ENCODE data around the gene TTC12. TPM values are rescaled to one million over a fixed set of nuclear protein-coding genes. Genes with fewer than 3 reads are reported as not detected.

The TTC12 gene
- polyA plus RNA-seq, 1 donor (not counting 4 experiments of a cell fraction or from before 2014, with no cell fraction given), result 27.3 TPM

- H3K27ac ChIP-seq (ENCODE audit: control insufficient read depth, insufficient read depth, low read length), result no peak overlapping the region
- dilution Hi-C loops (cut with MboI; ENCODE audit: extremely low pct_ligation_motif_present, low sequenced_read_pairs), result no loop called here
These were observed 46.9 kb upstream of the TTC12 start for GRCh38 chr11:113267493-113267892.

GRCh38 chr11:113269096-113269495 lies 45.3 kb upstream of the TTC12 start:
- no peaks in the 10 kb centered on the region for H3K9me3 ChIP-seq (ENCODE audit: control insufficient read depth, low read depth, low read length)
- no peaks in the 10 kb centered on the region for H4K20me1 ChIP-seq (ENCODE audit: control insufficient read depth, extremely low read depth, insufficient read depth, low read length)
- H3K9me1 ChIP-seq (ENCODE audit: control insufficient read depth, extremely low read depth, insufficient read depth, low read length), result no peaks in the 10 kb centered on the region
- TF ChIP-seq, protein P1, sequence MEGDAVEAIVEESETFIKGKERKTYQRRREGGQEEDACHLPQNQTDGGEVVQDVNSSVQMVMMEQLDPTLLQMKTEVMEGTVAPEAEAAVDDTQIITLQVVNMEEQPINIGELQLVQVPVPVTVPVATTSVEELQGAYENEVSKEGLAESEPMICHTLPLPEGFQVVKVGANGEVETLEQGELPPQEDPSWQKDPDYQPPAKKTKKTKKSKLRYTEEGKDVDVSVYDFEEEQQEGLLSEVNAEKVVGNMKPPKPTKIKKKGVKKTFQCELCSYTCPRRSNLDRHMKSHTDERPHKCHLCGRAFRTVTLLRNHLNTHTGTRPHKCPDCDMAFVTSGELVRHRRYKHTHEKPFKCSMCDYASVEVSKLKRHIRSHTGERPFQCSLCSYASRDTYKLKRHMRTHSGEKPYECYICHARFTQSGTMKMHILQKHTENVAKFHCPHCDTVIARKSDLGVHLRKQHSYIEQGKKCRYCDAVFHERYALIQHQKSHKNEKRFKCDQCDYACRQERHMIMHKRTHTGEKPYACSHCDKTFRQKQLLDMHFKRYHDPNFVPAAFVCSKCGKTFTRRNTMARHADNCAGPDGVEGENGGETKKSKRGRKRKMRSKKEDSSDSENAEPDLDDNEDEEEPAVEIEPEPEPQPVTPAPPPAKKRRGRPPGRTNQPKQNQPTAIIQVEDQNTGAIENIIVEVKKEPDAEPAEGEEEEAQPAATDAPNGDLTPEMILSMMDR (optimal IDR thresholded peaks at IDR 0.05 in 1 of 3, IDR thresholded peaks at IDR 0.05 in 1 of 3, conservative IDR thresholded peaks at IDR 0.05 in 1 of 3; ENCODE audit: extremely low read depth in 1 of 3, insufficient read depth in 2 of 3, low read length in 3 of 3), result no peak
- no peak for TF ChIP-seq EZH2 (IDR thresholded peaks at IDR 0.05; ENCODE audit: low read length)
- H3K27me3 ChIP-seq (ENCODE audit: control insufficient read depth, extremely low read depth, insufficient read depth, low read length), result no peaks in the 10 kb centered on the region
- FAIRE-seq (no peak), DNase-seq (ENCODE audit: low read depth, low spot score) (no peak)
- no peak overlapping the region for H3K4me3 ChIP-seq (ENCODE audit: control insufficient read depth in 2 of 3, extremely low read depth in 1 of 3, insufficient read depth in 2 of 3, low read depth in 1 of 3, low read length in 3 of 3)
- no peaks in the 10 kb centered on the region for H3K36me3 ChIP-seq (ENCODE audit: control insufficient read depth in 2 of 2, extremely low read depth in 1 of 2, insufficient read depth in 2 of 2, low read length in 2 of 2)
- dilution Hi-C loops (cut with MboI; ENCODE audit: extremely low pct_ligation_motif_present, low sequenced_read_pairs), result no loop called here
- H3K4me1 ChIP-seq (ENCODE audit: control insufficient read depth, extremely low read depth, insufficient read depth, low read length), result no peaks in the 10 kb centered on the region
- no peak overlapping the region for H3K4me2 ChIP-seq (ENCODE audit: control insufficient read depth, extremely low read depth, insufficient read depth, low read depth, low read length)
- H3K79me2 ChIP-seq (ENCODE audit: control insufficient read depth, insufficient read depth, low read length), result no peaks in the 10 kb centered on the region
- H3K9ac ChIP-seq (ENCODE audit: control insufficient read depth, extremely low read depth, insufficient read depth, low read length), result no peak overlapping the region
- no peak overlapping the region for H3K27ac ChIP-seq (ENCODE audit: control insufficient read depth, insufficient read depth, low read length)
- H2AFZ ChIP-seq (ENCODE audit: control insufficient read depth, low read length), result no peak overlapping the region

More at GRCh38 chr11:113267493-113267892, 46.9 kb upstream of the TTC12 start:
- H3K9me1 ChIP-seq (ENCODE audit: control insufficient read depth, extremely low read depth, insufficient read depth, low read length), result no peaks in the 10 kb centered on the region
- no peaks in the 10 kb centered on the region for H3K36me3 ChIP-seq (ENCODE audit: control insufficient read depth in 2 of 2, extremely low read depth in 1 of 2, insufficient read depth in 2 of 2, low read length in 2 of 2)
- H3K4me3 ChIP-seq (ENCODE audit: control insufficient read depth in 2 of 3, extremely low read depth in 1 of 3, insufficient read depth in 2 of 3, low read depth in 1 of 3, low read length in 3 of 3), result no peak overlapping the region
- no peaks in the 10 kb centered on the region for H3K9me3 ChIP-seq (ENCODE audit: control insufficient read depth, low read depth, low read length)
- H2AFZ ChIP-seq (ENCODE audit: control insufficient read depth, low read length), result no peak overlapping the region
- H3K4me2 ChIP-seq (ENCODE audit: control insufficient read depth, extremely low read depth, insufficient read depth, low read depth, low read length), result no peak overlapping the region
- TF ChIP-seq, protein P1 (optimal IDR thresholded peaks at IDR 0.05 in 1 of 3, IDR thresholded peaks at IDR 0.05 in 1 of 3, conservative IDR thresholded peaks at IDR 0.05 in 1 of 3; ENCODE audit: extremely low read depth in 1 of 3, insufficient read depth in 2 of 3, low read length in 3 of 3), result no peak
- no peak for TF ChIP-seq EZH2 (IDR thresholded peaks at IDR 0.05; ENCODE audit: low read length)
- no peak for FAIRE-seq
- H3K79me2 ChIP-seq (ENCODE audit: control insufficient read depth, insufficient read depth, low read length), result no peaks in the 10 kb centered on the region
- H3K27me3 ChIP-seq (ENCODE audit: control insufficient read depth, extremely low read depth, insufficient read depth, low read length), result no peaks in the 10 kb centered on the region
- DNase-seq (ENCODE audit: low read depth, low spot score), result no peak
- H3K4me1 ChIP-seq (ENCODE audit: control insufficient read depth, extremely low read depth, insufficient read depth, low read length), result no peaks in the 10 kb centered on the region
- H3K9ac ChIP-seq (ENCODE audit: control insufficient read depth, extremely low read depth, insufficient read depth, low read length), result no peak overlapping the region
- no peaks in the 10 kb centered on the region for H4K20me1 ChIP-seq (ENCODE audit: control insufficient read depth, extremely low read depth, insufficient read depth, low read length)

Measured in keratinocyte (primary cell).